Measurements from ENCODE around the gene AFG3L2. TPM values are rescaled to one million over a fixed set of nuclear protein-coding genes. Genes with fewer than 3 reads are reported as not detected.

The AFG3L2 gene
- total and polyA plus RNA-seq, 2 of the 13 experiments (the other 11 are each of a cell fraction or from before 2014, with no cell fraction given): 28.6 to 86.9 TPM

GRCh38 chr18:12308386-12309100, 68.5 kb downstream of the AFG3L2 start (continued):
- TF ChIP-seq RFX5 (IDR thresholded peaks at IDR 0.05; ENCODE audit: low read depth, low read length): no peak
- peak; percentile 79 for TF ChIP-seq ZNF687 (CRISPR knock-in tag; IDR thresholded peaks at IDR 0.05)
- no peak for TF ChIP-seq DR1 (CRISPR knock-in tag; IDR thresholded peaks at IDR 0.05)
- TF ChIP-seq NFIB (CRISPR knock-in tag; IDR thresholded peaks at IDR 0.05; ENCODE audit: borderline replicate concordance): no peak
- TF ChIP-seq NR2F6 (IDR thresholded peaks at IDR 0.05): no peak
- no peak for TF ChIP-seq NR2F6 (CRISPR knock-in tag; IDR thresholded peaks at IDR 0.05)
- no peak for TF ChIP-seq HBP1 (CRISPR knock-in tag; IDR thresholded peaks at IDR 0.05; ENCODE audit: low read depth)
- TF ChIP-seq ATF5 (CRISPR knock-in tag; IDR thresholded peaks at IDR 0.05; ENCODE audit: low read depth): no peak
- TF ChIP-seq AGO2 (optimal IDR thresholded peaks at IDR 0.05; ENCODE audit: low read depth, low read length): peak; percentile 40
- no peak for TF ChIP-seq PBX2 (CRISPR knock-in tag; IDR thresholded peaks at IDR 0.05)
- TF ChIP-seq FOXA1 (IDR thresholded peaks at IDR 0.05): no peak
- no peak for TF ChIP-seq FOXA1 (CRISPR knock-in tag; IDR thresholded peaks at IDR 0.05)
- TF ChIP-seq SATB2 (CRISPR knock-in tag; IDR thresholded peaks at IDR 0.05): no peak
- TF ChIP-seq MAFK (conservative IDR thresholded peaks at IDR 0.05 in 1 of 2, IDR thresholded peaks at IDR 0.05 in 1 of 2; ENCODE audit: low read length in 2 of 2): no peak
- TF ChIP-seq ZNF142 (CRISPR knock-in tag; IDR thresholded peaks at IDR 0.05): no peak
- TF ChIP-seq ASH2L (IDR thresholded peaks at IDR 0.05; ENCODE audit: insufficient read length, low read depth, low read length): peak; percentile 21
- 0 out of 2 replicates have a peak, but pooled peaks have one; percentile 32 for TF ChIP-seq KDM2A (CRISPR knock-in tag; IDR thresholded peaks at IDR 0.05; ENCODE audit: borderline replicate concordance, low read depth)

All from HepG2 (cell line).